ENCODE results near the gene INPP5J.
"Not testable (repeated sequence)": the region's sequence is repeated elsewhere in the genome, so short reads cannot be mapped to it uniquely, and the experiment has no call there.

Gene INPP5J, protein sequence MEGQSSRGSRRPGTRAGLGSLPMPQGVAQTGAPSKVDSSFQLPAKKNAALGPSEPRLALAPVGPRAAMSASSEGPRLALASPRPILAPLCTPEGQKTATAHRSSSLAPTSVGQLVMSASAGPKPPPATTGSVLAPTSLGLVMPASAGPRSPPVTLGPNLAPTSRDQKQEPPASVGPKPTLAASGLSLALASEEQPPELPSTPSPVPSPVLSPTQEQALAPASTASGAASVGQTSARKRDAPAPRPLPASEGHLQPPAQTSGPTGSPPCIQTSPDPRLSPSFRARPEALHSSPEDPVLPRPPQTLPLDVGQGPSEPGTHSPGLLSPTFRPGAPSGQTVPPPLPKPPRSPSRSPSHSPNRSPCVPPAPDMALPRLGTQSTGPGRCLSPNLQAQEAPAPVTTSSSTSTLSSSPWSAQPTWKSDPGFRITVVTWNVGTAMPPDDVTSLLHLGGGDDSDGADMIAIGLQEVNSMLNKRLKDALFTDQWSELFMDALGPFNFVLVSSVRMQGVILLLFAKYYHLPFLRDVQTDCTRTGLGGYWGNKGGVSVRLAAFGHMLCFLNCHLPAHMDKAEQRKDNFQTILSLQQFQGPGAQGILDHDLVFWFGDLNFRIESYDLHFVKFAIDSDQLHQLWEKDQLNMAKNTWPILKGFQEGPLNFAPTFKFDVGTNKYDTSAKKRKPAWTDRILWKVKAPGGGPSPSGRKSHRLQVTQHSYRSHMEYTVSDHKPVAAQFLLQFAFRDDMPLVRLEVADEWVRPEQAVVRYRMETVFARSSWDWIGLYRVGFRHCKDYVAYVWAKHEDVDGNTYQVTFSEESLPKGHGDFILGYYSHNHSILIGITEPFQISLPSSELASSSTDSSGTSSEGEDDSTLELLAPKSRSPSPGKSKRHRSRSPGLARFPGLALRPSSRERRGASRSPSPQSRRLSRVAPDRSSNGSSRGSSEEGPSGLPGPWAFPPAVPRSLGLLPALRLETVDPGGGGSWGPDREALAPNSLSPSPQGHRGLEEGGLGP

DNA sequence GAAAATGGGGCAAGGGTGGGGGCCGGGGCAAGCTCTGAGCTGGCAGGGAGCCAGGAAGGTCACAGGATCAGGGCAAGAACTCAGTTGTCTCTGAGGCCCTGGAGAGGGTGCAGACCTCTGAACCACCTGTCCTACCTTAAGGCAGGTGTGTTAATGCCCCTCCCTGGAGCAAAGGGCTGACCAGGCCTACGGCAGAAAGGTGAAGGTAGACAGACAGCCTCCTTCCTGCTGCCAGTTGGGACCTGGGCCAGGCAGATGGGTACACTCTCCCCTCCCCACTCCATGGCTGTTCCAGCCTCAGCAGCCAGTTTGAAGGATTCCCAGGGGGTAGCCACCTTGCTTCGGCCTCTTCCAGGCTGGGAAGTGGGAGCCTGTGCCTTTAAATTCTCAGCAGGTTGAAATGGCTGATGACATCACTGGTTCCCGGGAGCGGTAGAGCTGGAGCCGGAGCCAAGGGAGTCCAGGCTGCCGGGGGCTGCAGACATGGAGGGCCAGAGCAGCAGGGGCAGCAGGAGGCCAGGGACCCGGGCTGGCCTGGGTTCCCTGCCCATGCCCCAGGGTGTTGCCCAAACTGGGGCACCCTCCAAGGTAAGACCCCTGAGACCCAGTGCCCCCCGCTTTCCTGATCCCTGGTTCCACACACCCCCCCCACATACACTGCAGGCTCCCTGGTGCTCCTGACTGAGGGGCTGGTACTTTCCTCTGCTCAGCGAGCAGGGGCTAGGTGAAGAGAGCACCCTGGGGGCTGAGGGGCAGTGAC, at the start of gene INPP5J:
Gene INPP5J, plus strand, starts transcription at position 435 of the 760 bp plus-strand sequence. Its CDS starts 49 bp downstream, at position 484.
- peak; percentile 84 for DNase-seq

DNA sequence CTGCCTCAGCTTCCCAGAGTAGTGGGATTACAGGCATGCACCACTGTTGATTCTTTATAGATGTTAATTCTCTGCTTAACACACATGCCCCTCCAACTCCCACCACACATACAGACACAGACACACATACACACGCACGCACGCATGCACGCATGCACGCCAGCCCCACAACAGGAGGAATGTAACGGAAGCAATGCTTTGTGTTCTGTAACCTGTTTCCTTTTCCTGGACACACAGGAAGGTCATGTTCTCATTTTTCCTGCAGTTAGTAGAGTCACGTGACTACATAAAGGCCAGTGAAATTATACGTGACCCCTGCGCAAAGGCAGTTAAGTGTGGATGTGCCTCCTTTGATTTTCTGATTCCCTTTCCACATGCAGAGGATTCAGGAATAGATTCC, 49.6 kb upstream of the INPP5J start:
- not testable (repeated sequence) for DNase-seq

DNA sequence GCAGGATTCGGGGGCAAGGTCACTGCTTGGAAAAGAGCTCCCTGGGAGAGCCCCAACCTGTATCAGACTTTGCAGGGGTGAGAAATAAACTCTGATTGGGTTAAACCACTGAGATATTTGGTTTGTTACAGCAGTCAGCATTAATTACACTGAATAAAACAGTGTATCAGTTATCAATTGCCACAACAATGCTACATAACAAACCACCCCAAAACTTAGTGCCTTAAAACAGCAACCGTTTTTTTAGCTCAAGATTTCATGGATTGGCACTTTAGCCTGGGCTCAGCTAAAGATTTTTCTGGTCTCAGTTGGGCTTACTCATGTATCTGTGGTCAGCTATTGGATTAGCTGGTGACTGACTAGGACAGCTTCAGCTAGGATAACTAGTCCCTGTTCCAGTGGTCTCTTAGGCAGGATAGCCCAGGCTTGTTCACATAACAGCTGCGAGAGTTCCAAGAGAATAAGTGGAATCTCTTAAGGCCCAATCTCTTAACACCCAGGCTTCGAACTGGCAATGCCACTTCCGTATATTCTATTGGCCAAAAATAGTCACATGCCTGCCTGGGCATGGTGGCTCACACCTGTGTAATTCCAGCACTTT, 49.1 kb upstream of the INPP5J start:
- DNase-seq: not testable (repeated sequence)

DNA sequence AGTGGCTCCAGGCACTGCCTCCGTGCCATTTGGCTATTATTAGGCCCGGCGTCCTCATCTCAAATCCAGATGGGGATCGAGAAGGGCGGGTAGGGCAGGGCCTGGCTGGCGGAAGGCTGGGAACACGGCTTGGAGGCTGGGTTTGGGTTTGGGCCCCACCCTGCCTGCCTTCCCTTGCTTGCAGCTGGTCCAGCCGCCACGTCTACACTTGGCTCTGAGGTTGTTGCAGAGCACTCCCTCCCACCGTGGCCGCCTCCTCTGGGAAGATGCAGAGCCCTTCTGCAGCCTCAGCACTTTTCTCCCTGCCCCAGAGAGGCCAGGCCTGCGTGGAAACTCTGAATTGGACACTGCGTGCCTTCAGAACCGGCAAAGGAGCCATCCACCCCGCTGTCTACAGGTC, 46.8 kb upstream of the INPP5J start:
- no peak for DNase-seq

DNA sequence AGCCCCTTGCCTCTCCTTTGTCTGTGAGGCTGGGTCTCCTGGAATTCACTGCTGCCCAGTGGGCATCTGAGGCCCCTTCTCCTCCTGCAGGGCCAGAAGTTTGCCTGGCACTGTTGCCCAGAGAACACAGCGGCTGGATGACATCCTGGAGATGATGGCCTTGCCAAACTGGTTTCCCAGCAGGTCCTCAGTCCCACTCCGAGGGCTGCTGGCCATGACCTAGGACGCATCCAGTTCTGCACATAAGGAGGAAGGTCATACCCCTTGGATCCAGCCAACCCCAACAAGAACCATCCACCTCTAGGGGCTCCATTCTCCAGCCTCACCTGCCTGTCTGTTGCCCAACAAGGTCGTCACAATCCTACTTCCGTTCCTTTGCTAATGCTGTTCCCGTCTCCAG, 45.1 kb upstream of the INPP5J start:
- DNase-seq: no peak

DNA sequence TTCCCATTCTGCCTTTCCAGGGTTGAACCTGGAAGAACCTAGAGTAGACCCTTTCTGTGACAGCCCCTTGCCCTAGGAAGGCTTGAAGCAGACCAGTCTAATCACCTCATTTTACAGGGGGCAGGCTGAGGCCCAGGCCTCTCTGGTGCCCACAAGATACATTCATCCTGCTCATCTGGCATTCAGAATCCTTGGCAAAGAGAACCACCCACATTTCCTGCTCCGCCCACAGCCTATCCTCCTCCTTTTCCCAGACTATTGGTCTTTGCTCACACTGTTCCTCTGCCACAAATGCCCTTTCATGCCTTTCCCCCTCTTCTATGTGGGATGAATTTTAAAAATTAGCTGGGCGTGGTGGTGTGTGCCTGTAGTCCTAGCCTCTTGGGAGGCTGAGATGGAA, 44.4 kb upstream of the INPP5J start:
- DNase-seq: not testable (repeated sequence)

DNA sequence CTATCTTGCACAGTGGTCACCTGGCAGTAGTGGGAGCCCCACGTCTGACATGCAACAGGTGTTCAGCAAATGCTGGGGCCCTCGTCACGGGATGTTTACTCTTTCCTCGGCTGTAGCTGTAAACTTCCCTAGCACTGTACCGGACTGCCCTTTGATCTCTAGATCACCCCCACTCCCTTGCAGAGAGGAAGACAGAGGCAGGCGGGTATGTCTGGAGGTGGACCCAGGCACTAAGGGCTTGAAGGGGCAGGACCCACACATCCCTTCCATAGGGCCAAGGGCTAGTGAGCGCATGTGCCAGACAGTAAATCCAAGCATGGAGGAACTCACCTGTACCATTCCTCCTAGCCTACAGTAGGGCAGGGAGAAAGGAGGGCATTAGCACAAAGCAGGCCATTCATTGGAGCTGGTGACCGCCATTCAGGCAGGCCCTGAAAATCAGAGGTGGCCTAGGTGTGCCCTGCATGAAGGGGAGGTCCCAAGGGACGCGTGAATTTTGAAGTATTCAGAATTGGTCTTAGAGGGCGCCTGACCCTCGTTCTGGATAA, 43.6 kb upstream of the INPP5J start:
- no peak for DNase-seq

DNA sequence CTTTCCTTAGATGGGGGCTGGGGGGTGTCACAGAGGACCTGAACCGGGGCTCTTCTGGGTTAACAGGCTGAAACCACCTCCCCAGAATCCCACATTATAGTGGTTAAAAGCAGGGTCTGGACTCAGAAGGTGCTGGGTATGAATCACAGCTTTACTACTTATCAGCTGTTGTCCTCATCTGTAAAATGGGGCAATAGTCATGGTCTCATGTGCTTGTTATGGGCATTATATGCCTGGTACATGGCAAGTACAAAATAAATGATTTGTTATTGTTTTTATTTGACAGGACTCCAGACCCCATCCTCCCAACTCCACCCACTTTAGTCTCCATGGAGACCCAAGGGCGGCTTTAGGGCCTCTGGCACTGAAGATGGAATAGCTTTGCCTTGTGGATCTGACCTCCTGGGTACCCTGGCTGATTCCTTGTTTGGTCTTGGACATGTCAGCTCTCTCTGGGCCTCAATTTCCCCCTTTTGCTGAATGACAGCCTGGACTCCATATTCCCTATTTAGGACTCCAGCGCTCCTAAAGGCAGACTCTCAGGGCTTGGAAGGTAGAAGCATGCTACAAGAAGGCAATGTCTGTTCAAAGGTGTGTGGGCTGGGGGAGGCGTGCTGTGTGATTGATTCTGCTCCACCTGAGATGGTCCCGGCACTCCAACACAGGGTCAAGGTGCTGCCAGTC, 42.5 kb upstream of the INPP5J start:
- DNase-seq: no peak

DNA sequence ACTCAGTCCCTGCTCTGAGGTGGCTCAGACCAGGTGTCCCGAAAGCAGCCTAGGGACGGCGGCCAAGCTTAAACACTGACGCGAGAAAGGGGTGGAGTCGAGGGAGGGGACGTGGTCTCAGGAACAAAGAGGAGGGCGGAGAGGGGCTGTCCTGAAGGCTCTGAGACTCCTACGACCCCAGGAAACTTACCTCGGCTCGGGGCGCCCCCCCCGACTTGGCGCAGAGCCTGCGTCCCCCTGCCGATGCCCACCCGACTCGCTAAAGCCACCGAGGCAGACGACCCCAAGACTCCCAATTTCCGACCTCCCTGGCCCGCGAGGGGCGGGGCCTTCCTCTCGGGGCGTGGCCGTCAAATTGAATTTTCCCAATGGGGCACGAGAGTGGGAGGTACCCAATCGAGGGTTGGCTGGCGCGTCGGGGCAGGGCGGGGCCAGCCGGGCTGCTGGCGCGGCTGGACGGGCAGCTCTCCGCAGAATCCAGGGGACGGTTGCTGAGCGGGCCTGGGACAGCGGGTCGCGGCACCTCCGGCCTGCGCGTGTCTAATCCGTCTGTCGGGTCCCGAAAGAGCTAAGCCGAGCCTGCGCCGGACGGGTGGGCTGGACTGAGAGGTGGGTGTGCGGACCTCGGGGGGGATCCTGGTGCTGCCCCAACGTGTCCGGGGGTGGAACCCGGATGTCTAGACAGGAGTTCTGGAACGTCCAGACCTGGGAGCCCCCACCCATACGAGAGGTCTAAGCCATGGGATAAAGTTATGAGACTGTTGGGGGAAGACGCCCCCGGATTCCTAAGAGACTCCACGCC, 41.7 kb upstream of the INPP5J start, which contains the start of gene SMTN:
Gene SMTN, plus strand, starts transcription at position 471 of the 802 bp plus-strand sequence. CDS start 1,941 bp downstream, outside the sequence.
- peak; percentile 80 for DNase-seq

DNA sequence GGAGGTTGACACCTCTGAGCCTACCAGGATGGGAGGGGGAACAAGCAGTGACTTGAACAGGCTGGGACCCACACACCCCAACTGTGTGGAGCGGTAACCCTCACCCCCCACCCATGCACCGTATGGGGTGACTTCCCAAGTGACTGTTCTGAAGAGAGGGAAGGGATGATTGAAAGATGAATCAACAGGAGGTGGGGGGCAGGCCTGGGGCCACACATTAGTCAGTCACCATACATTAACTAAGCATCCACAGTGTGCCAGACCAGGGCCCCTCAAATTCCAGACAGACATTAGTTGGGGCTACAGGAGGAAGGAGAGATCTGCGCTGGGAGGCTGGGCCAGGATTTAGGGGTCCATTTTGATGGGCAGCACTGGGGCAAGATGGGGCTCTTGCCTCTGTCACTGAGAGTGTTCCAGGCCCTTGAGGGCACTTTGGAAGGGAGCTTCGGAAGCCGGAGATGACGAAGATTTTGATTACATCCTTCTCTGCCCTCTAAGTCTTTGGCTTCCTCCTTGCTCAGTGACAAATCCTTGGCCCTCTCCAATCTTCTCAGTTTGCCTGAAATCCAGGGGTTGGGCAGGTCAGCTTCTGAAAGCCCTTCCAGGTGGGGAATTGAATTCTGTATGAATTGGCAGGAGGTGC, 40.7 kb upstream of the INPP5J start:
- no peak for DNase-seq

DNA sequence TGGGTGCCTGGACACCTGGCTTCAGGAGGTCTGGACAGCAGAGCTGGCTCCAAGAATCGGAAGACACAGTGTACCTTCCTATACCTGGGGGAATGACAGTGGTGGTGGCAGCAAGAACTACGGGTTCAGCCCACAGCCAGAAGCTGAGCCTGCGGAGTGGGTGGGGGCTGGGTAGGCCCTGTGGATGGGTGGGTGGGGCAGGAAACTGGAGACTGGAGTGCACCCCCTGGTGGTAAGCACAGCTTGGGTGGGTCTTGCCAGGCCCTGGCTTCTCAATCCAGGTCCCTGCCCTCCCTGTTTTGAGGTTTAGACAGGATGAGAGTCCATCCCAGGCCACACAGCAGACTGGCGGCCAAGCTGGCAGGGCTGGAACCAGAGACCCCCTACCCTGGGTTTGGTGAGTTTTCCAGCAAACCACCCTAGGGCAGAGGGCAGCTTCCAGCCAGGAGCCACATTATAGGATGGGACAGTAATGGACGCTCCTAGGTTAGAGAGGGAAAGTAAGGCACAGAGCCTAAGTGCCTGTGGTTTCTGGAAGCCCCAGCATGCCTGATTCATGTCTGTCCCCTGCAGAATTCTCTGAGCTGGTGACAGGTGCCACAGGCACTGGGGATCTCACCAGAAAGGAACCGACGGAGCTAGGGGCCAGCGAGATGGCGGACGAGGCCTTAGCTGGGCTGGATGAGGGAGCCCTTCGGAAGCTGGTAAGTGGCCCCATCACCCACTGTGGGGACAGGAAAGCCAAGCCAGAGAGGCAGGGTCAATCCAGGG, 40.0 kb upstream of the INPP5J start:
- DNase-seq: no peak

DNA sequence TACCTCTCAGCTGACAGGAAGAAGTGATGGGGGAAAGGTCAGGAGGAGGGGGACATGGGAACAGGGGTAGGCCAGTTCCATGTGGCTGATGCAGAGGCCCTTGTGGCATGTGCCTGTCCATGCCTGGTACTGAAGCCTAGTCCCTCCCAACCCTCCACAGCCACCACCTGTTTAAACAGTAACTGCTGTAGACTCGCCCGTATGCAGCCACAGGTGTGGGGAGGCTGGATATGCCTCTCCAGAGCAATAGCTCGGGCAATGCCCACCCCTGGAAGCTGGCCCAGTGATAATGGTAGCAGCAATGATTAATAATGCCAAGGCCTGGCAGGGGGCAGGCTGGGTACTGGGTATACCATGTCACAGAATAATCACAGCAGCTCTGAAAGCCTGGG, 39.4 kb upstream of the INPP5J start:
- DNase-seq: peak; percentile 79

DNA sequence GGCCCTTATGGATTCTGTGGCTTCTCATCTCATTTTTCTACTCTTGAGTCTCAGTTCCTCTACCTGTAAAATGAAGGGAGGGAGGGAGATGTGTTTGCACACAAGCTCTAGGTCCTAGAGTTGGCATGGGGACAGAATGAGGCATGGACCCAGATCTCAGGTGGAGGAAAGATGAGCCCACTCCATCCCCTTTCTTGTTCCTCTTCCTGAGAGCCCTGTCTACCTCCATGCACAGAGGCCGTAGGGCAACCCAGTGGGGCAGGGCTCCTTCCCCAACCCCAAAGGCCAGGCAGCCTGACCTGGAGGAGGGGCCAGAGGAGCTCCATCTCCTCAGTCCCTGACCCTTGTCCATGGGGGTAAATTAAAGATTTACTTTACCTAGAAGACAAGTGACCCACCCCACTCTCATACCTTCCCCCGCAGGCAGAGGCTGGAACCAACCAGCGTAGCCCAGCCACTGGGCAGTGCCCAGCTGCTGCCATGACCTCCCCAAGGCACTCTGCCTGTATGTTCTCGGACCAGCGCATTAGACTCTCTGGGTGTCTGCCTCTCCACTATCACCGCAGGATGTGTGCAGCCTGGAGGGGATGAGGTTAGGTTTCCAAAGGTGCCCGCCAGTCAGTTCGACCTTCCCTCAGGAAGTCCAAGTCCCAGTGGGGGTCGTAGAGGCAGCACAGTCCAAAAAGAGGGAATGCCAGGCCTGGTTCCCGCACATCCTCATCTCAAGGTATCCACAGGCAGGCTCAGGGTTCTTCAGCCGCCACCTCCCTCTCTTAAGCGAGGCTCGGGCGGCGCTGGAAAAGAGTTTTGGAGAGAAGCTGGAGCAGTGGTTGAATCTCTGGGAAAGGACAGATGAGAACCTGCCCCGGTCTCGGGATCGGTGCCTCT, 38.6 kb upstream of the INPP5J start:
- DNase-seq: peak; percentile 40

DNA sequence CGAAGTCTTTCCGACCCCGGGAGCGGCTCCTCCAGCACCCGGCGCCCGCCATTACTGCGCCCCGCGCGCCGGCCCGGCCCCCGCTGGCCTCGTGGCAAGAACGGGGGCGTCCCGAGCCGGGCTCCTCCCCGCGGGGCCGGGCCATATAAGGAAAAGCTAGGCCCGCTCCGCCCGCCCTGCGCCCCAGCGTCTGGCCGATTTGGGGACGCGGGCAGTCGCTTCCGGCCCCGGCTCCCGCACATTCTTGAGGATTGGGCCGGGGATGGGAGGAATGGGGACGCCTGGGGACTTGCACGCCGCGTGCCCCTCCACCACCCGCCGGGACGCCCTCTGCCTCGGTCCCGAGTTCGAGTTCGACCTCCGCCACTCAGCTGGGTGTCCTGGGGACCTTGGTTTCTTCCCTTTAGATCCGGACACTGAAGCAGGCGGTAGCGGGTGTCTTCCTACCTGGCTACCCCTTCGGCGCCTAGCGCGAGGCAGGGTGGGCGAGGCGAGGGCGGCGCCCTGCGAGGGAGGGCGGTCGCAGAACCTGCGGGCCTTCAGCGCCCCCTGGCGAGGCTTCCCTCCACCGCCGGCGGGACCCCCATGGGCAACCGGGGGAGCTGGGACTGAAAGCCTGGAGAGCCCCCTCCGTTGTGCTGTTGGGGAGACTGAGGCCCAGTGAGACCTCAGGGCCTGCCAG, 37.8 kb upstream of the INPP5J start:
- no peak for DNase-seq

DNA sequence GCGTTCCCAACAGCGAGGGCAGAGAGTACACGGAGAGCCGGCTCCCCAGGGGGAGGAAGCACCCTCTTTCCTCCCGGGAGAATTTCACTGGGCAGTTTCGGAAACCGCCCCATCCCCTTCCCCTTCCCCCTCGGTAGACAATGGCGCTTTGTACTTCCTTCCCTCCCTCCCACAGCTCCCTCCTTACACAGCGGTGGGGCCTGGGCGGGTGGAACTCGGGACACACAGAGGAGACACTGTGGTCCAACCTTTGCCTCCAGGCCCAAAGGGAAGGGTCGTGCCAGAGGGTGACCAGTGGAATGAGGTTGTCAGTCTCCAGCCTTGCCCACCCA, 37.3 kb upstream of the INPP5J start:
- DNase-seq: no peak

DNA sequence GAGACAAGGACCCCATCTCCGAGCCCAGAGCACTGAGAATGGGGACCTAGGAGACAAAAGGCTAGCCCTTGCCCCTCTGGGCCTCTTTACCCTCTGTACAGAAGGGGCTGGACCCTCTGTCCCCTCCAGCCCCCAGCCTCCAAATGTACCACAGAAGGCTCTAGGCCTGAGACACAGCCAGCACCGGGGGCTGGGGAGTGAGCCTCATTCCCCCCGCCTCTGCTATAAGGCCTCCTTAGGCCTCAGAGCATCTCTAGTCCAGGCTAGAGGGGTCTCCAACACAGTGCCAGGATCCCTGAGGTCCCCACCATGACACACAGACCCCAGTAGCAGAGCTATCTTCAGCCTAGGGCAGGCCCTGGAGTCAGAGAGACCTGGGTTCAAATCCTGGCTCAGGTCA, 36.8 kb upstream of the INPP5J start:
- no peak for DNase-seq

DNA sequence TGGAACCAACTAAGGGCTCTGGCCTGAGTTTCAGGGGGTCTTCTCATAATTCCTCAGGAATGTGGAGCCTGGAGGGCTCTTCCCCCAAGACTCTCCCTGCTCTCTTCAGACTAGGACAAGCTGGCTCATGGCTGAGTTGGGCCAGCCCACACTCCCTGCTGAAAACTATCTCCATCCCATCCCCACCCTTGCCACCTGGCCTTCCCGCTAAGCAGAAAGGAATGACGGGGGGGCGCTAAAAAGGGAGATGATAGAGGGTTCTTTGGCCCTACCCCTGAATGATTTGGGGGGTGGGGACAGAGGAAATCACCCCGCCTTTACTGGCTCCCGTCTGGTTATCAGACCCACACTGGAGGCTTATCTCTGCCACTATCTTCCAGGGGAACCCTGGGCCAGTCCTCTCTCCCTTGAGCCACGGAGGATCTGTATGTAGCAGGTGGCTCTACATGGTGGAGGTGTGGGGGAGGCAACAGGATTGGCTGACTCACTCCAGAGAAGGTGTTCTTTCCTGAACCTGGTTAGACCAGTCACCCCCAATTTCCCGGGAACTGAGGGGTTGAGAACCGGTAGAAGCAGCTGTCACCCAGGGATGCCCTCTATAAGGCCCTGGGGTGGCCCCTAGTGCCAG, 35.9 kb upstream of the INPP5J start:
- no peak for DNase-seq

All from NCI-H2029 (cell line).